NB4 (cell line): ENCODE measurements around the gene HIPK1.
A peak's percentile ranks its signal among the peaks of the same experiment; 100 is the strongest.

Source experiments
- DNase-seq: peaks from one replicate; pipeline ENCODE4 v3.0.0; 2010; ENCODE audit warnings: low read depth
- H3K4me3 ChIP-seq: one replicate; pipeline ENCODE4 v1.5.1; 2011; ENCODE audit warnings: mild to moderate bottlenecking, low read depth, low read length, moderate library complexity
- MAX ChIP-seq: IDR thresholded peaks from 2 replicates; pipeline ENCODE4 v1.6.1; 2011; ENCODE audit warnings: low read depth, low read length
- MYC ChIP-seq: IDR thresholded peaks from 2 replicates; pipeline ENCODE4 v1.6.1; 2011; ENCODE audit warnings: low read depth, low read length
- POLR2A ChIP-seq: IDR thresholded peaks from 2 replicates; pipeline ENCODE4 v1.6.1; 2011; ENCODE audit warnings: mild to moderate bottlenecking; ENCODE audit not compliant: insufficient read length; ENCODE audit errors: extremely low read depth
- TF ChIP-seq, protein P1 (sequence below): IDR thresholded peaks from one replicate; pipeline ENCODE4 v1.5.1; 2012; ENCODE audit warnings: low read depth, low read length

Gene HIPK1

GRCh38 chr1:113935970-113936369, 6.8 kb downstream of the HIPK1 start:
- TF ChIP-seq, protein P1, sequence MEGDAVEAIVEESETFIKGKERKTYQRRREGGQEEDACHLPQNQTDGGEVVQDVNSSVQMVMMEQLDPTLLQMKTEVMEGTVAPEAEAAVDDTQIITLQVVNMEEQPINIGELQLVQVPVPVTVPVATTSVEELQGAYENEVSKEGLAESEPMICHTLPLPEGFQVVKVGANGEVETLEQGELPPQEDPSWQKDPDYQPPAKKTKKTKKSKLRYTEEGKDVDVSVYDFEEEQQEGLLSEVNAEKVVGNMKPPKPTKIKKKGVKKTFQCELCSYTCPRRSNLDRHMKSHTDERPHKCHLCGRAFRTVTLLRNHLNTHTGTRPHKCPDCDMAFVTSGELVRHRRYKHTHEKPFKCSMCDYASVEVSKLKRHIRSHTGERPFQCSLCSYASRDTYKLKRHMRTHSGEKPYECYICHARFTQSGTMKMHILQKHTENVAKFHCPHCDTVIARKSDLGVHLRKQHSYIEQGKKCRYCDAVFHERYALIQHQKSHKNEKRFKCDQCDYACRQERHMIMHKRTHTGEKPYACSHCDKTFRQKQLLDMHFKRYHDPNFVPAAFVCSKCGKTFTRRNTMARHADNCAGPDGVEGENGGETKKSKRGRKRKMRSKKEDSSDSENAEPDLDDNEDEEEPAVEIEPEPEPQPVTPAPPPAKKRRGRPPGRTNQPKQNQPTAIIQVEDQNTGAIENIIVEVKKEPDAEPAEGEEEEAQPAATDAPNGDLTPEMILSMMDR, result no peak
- no peak for TF ChIP-seq POLR2A
- TF ChIP-seq MYC, result no peak
- TF ChIP-seq MAX, result no peak
- no peak for DNase-seq
- no peak overlapping the region for H3K4me3 ChIP-seq

DNA sequence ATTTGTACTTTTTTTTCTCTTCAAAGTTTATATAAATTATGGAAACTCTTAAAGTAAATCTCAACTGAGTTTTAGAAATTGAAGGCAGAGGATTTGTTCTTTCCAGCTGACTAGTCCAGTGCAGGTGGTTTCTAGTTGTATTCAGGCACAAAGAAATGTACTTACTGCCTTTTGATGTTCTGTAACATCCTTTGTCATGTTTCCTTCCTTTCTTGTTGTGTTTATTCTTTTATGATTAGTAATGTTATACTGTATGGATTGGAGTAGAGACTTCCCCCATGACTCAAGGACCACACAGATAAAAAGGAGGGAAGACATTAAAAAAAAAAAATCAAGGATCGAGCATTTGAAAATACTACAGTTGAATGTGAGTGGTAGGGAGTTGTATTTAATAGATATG, 8.0 kb downstream of the HIPK1 start:
- DNase-seq, result no peak
- H3K4me3 ChIP-seq, result no peak overlapping the region
- no peak for TF ChIP-seq POLR2A
- TF ChIP-seq, protein P1, result no peak
- TF ChIP-seq MAX, result no peak
- TF ChIP-seq MYC, result no peak

DNA sequence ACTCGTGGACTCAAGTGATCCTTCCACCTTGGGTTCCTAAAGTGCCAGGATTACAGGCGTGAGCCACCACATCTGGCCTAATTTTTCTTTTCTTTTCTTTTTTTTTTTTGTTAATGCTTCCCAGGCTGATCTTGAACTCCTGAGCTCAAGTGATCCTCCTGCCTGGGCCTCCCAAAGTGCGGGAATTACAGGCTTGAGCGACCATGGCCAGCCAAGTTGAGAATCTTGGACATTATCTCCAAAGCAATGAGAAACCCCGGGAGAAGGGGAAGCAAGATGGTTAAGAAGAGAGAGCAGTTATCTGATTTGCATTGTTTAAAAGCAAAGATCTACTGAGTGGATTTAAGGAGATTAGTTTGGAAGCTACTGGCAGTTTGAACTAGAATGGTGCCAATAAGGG, 9.1 kb downstream of the HIPK1 start:
- TF ChIP-seq POLR2A (no peak), MYC (no peak), MAX (no peak)
- TF ChIP-seq, protein P1, result no peak
- no peak overlapping the region for H3K4me3 ChIP-seq
- DNase-seq, result no peak

DNA sequence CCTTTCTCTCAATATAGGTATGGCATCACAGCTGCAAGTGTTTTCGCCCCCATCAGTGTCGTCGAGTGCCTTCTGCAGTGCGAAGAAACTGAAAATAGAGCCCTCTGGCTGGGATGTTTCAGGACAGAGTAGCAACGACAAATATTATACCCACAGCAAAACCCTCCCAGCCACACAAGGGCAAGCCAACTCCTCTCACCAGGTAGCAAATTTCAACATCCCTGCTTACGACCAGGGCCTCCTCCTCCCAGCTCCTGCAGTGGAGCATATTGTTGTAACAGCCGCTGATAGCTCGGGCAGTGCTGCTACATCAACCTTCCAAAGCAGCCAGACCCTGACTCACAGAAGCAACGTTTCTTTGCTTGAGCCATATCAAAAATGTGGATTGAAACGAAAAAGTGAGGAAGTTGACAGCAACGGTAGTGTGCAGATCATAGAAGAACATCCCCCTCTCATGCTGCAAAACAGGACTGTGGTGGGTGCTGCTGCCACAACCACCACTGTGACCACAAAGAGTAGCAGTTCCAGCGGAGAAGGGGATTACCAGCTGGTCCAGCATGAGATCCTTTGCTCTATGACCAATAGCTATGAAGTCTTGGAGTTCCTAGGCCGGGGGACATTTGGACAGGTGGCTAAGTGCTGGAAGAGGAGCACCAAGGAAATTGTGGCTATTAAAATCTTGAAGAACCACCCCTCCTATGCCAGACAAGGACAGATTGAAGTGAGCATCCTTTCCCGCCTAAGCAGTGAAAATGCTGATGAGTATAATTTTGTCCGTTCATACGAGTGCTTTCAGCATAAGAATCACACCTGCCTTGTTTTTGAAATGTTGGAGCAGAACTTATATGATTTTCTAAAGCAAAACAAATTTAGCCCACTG, 11.5 kb downstream of the HIPK1 start:
- DNase-seq, result peak; percentile 97
- TF ChIP-seq POLR2A, result no peak
- no peak; the same call in none of the 2 replicates for TF ChIP-seq MAX
- peak; percentile 86 for TF ChIP-seq MYC
- TF ChIP-seq, protein P1, result no peak
- H3K4me3 ChIP-seq, result peak overlapping the region; percentile 57

GRCh38 chr1:113941245-113941559, 12.1 kb downstream of the HIPK1 start:
- no peak for TF ChIP-seq MYC
- TF ChIP-seq POLR2A, result no peak
- no peak for TF ChIP-seq MAX
- TF ChIP-seq, protein P1, result no peak
- H3K4me3 ChIP-seq, result peak overlapping the region; percentile 32
- DNase-seq, result peak; percentile 31
